Measurements from ENCODE around the gene AP2A2. TPM values are rescaled to one million over a fixed set of nuclear protein-coding genes. Genes with fewer than 3 reads are reported as not detected.
A peak's percentile ranks its signal among the peaks of the same experiment; 100 is the strongest.
"Not testable (repeated sequence)": the region's sequence is repeated elsewhere in the genome, so short reads cannot be mapped to it uniquely, and the experiment has no call there.

AP2A2 gene
- total RNA-seq, 1 donor from 2014 or later: 105 TPM

GRCh38 chr11:1015826-1016545 lies 90.3 kb downstream of the AP2A2 start:
- H3K36me3 ChIP-seq (ENCODE audit: insufficient read depth, low read length): no peaks in the 10 kb centered on the region
- FAIRE-seq (no peak), DNase-seq (ENCODE audit: low read depth) (no peak)
- H2AFZ ChIP-seq (ENCODE audit: low read depth, low read length): no peak overlapping the region
- peaks cover 17% of the 10 kb centered on the region for H3K36me3 Mint-ChIP-seq (ENCODE audit: low read depth, unreplicated experiment)
- H3K9me3 Mint-ChIP-seq (ENCODE audit: unreplicated experiment): peaks cover 8% of the 10 kb centered on the region
- H3K27ac ChIP-seq (ENCODE audit: low read depth, low read length): no peak overlapping the region
- H3K4me1 ChIP-seq (ENCODE audit: insufficient read depth, low read length): no peaks in the 10 kb centered on the region
- H3K27me3 ChIP-seq (ENCODE audit: insufficient read depth, low read length): no peaks in the 10 kb centered on the region
- no peaks in the 10 kb centered on the region for H3K27me3 Mint-ChIP-seq (ENCODE audit: low read depth, unreplicated experiment)
- TF ChIP-seq CTCF (IDR thresholded peaks at IDR 0.05; ENCODE audit: insufficient read depth, low read depth, low read length): no peak
- peaks cover 15% of the 10 kb centered on the region for H3K79me2 ChIP-seq (ENCODE audit: insufficient read depth, low read length)
- peaks cover 4% of the 10 kb centered on the region for H3K4me1 Mint-ChIP-seq (ENCODE audit: low read depth, unreplicated experiment)
- H4K20me1 ChIP-seq (ENCODE audit: insufficient read depth, low read length): peaks cover 62% of the 10 kb centered on the region
- H3K4me3 Mint-ChIP-seq (ENCODE audit: unreplicated experiment): no peak overlapping the region
- no peak overlapping the region for H3K4me3 ChIP-seq (ENCODE audit: insufficient read depth, low read depth, low read length)
- no peaks in the 10 kb centered on the region for H3K9me3 ChIP-seq (ENCODE audit: insufficient read depth, low read depth, low read length)
- no peak overlapping the region for H3K4me2 ChIP-seq (ENCODE audit: low read length)
- no peak overlapping the region for H3K27ac Mint-ChIP-seq (ENCODE audit: unreplicated experiment)
- H3K9ac ChIP-seq (ENCODE audit: low read length): no peak overlapping the region

GRCh38 chr11:1016610-1017126 lies 91.0 kb downstream of the AP2A2 start:
- H3K4me3 Mint-ChIP-seq (ENCODE audit: unreplicated experiment); H3K9me3 ChIP-seq (ENCODE audit: insufficient read depth, low read depth, low read length); H3K4me1 Mint-ChIP-seq (ENCODE audit: low read depth, unreplicated experiment); H3K27me3 ChIP-seq (ENCODE audit: insufficient read depth, low read length); H3K27me3 Mint-ChIP-seq (ENCODE audit: low read depth, unreplicated experiment); H3K4me3 ChIP-seq (ENCODE audit: insufficient read depth, low read depth, low read length); H3K27ac ChIP-seq (ENCODE audit: low read depth, low read length); H3K36me3 ChIP-seq (ENCODE audit: insufficient read depth, low read length); DNase-seq (ENCODE audit: low read depth); H3K9me3 Mint-ChIP-seq (ENCODE audit: unreplicated experiment); H3K4me2 ChIP-seq (ENCODE audit: low read length); H3K4me1 ChIP-seq (ENCODE audit: insufficient read depth, low read length); H2AFZ ChIP-seq (ENCODE audit: low read depth, low read length); H3K9ac ChIP-seq (ENCODE audit: low read length): not testable (repeated sequence)
- Histone ChIP-seq H3K79me2 (ENCODE audit: insufficient read depth, low read length) (peaks cover 15% of the 10 kb centered on the region), H4K20me1 (ENCODE audit: insufficient read depth, low read length) (peaks cover 63% of the 10 kb centered on the region)
- peak; percentile 94 for FAIRE-seq
- Mint-ChIP-seq H3K36me3 (ENCODE audit: low read depth, unreplicated experiment) (peaks cover 17% of the 10 kb centered on the region), H3K27ac (ENCODE audit: unreplicated experiment) (peak overlapping the region; percentile 3)

GRCh38 chr11:1017269-1018005 lies 91.8 kb downstream of the AP2A2 start:
- Histone ChIP-seq H2AFZ (ENCODE audit: low read depth, low read length) (no peak overlapping the region), H3K4me2 (ENCODE audit: low read length) (no peak overlapping the region)
- H3K36me3 Mint-ChIP-seq (ENCODE audit: low read depth, unreplicated experiment): peaks cover 17% of the 10 kb centered on the region

More at GRCh38 chr11:1017269-1018005, 91.8 kb downstream of the AP2A2 start:
- peaks cover 8% of the 10 kb centered on the region for H3K9me3 Mint-ChIP-seq (ENCODE audit: unreplicated experiment)
- no peaks in the 10 kb centered on the region for H3K36me3 ChIP-seq (ENCODE audit: insufficient read depth, low read length)
- TF ChIP-seq CTCF (IDR thresholded peaks at IDR 0.05; ENCODE audit: insufficient read depth, low read depth, low read length): no peak
- TF ChIP-seq EZH2 (IDR thresholded peaks at IDR 0.05; ENCODE audit: insufficient read depth, low read length): no peak
- DNase-seq (ENCODE audit: low read depth): no peak
- no peaks in the 10 kb centered on the region for H3K9me3 ChIP-seq (ENCODE audit: insufficient read depth, low read depth, low read length)
- FAIRE-seq: peak; percentile 90
- no peak overlapping the region for H3K4me3 Mint-ChIP-seq (ENCODE audit: unreplicated experiment)
- no peaks in the 10 kb centered on the region for H3K27me3 ChIP-seq (ENCODE audit: insufficient read depth, low read length)
- peaks cover 63% of the 10 kb centered on the region for H4K20me1 ChIP-seq (ENCODE audit: insufficient read depth, low read length)
- no peak overlapping the region for H3K27ac Mint-ChIP-seq (ENCODE audit: unreplicated experiment)
- H3K27ac ChIP-seq (ENCODE audit: low read depth, low read length): no peak overlapping the region
- peaks cover 15% of the 10 kb centered on the region for H3K79me2 ChIP-seq (ENCODE audit: insufficient read depth, low read length)
- H3K27me3 Mint-ChIP-seq (ENCODE audit: low read depth, unreplicated experiment): no peaks in the 10 kb centered on the region
- peaks cover 4% of the 10 kb centered on the region for H3K4me1 Mint-ChIP-seq (ENCODE audit: low read depth, unreplicated experiment)
- no peak overlapping the region for H3K4me3 ChIP-seq (ENCODE audit: insufficient read depth, low read depth, low read length)
- no peak overlapping the region for H3K9ac ChIP-seq (ENCODE audit: low read length)
- no peaks in the 10 kb centered on the region for H3K4me1 ChIP-seq (ENCODE audit: insufficient read depth, low read length)
